Lung microvascular endothelial cell (primary cell): ENCODE measurements around the gene TIAM2. TPM values are rescaled to one million over a fixed set of nuclear protein-coding genes. Genes with fewer than 3 reads are reported as not detected.

ENCODE experiments used
- DNase-seq, 2 donors: peaks; one replicate each; pipeline versions ENCODE4 v3.0.0 to v3.0.0-alpha.2; 2010; ENCODE audit warnings: low read depth in 2 of 2
- total RNA-seq: library from RNA; depleted of rRNA; stranded (reverse); fragments of >200 nt; gene quantifications from 2 replicates; pipeline ENCODE4 v1.2.1, GENCODE V29; 2014

TIAM2 gene
- total RNA-seq, 1 donor from 2014 or later: 17.9 TPM

- DNase-seq: no peak
Measured at GRCh38 chr6:155275808-155276480, 280.8 kb downstream of the TIAM2 start.

- DNase-seq: no peak
Measured at GRCh38 chr6:155276638-155277037, 281.5 kb downstream of the TIAM2 start.

- DNase-seq: no peak
Measured at GRCh38 chr6:155278319-155279049, 283.4 kb downstream of the TIAM2 start.

- DNase-seq: no peak
Measured at GRCh38 chr6:155284775-155285174, 289.7 kb downstream of the TIAM2 start.

- DNase-seq: no peak
Measured at GRCh38 chr6:155287762-155288161, 292.6 kb downstream of the TIAM2 start.

GRCh38 chr6:155290491-155290890 is 295.4 kb downstream of the TIAM2 start:
- no peak for DNase-seq

- DNase-seq: peak in 1 of 2 donors; percentile 59
Measured at GRCh38 chr6:155291291-155291690, 296.2 kb downstream of the TIAM2 start.

GRCh38 chr6:155292711-155293110 is 297.6 kb downstream of the TIAM2 start:
- no peak for DNase-seq

- DNase-seq: no peak
Measured at GRCh38 chr6:155297669-155298068, 302.6 kb downstream of the TIAM2 start.

- DNase-seq: no peak
Measured at GRCh38 chr6:155301867-155302266, 306.8 kb downstream of the TIAM2 start.

- no peak for DNase-seq
Measured at GRCh38 chr6:155303361-155303870, 308.3 kb downstream of the TIAM2 start.

- DNase-seq: no peak
Measured at GRCh38 chr6:155306958-155307357, 311.8 kb downstream of the TIAM2 start.
